Smooth muscle cell (in vitro differentiated cells): ENCODE data around the gene CDH6. TPM values are rescaled to one million over a fixed set of nuclear protein-coding genes. Genes with fewer than 3 reads are reported as not detected.

Source experiments
- DNase-seq: peaks from one replicate; lab custom pipeline; 2025; ENCODE audit not compliant: unreplicated experiment; lab: John Stamatoyannopoulos, UW
- H2AFZ ChIP-seq: fragments of 200-600 bp; sonication (generic); 2 replicates; pipeline ENCODE4 v1.6.0; 2016; ENCODE audit warnings: antibody characterized with exemption, low read depth, mild to moderate bottlenecking
- H3F3A ChIP-seq: fragments of 200-600 bp; sonication (generic); 2 replicates; pipeline ENCODE4 v1.6.0; 2017; ENCODE audit warnings: antibody characterized with exemption, low read depth
- H3K27ac ChIP-seq: fragments of 200-600 bp; sonication (generic); 2 replicates; pipeline ENCODE4 v1.5.1; 2016; ENCODE audit warnings: low read depth, mild to moderate bottlenecking
- H3K27me3 ChIP-seq: fragments of 200-600 bp; sonication (generic); 2 replicates; pipeline ENCODE4 v1.6.1; 2016; ENCODE audit warnings: low read depth, mild to moderate bottlenecking
- H3K36me3 ChIP-seq: fragments of 200-600 bp; sonication (generic); 2 replicates; pipeline ENCODE4 v1.5.1; 2016; ENCODE audit warnings: low read depth
- H3K4me1 ChIP-seq: fragments of 200-600 bp; sonication (generic); 2 replicates; pipeline ENCODE4 v1.5.1; 2016; ENCODE audit warnings: low read depth
- H3K4me2 ChIP-seq: fragments of 200-600 bp; sonication (generic); 2 replicates; pipeline ENCODE4 v1.6.0; 2016; ENCODE audit warnings: mild to moderate bottlenecking
- H3K4me3 ChIP-seq: fragments of 200-600 bp; sonication (generic); 2 replicates; pipeline ENCODE4 v1.5.1; 2016; ENCODE audit warnings: mild to moderate bottlenecking
- H3K79me2 ChIP-seq: fragments of 200-600 bp; sonication (generic); 2 replicates; pipeline ENCODE4 v1.6.0; 2016; ENCODE audit warnings: low read depth, mild to moderate bottlenecking
- H3K9ac ChIP-seq: fragments of 200-600 bp; sonication (generic); 2 replicates; pipeline ENCODE4 v1.6.0; 2016; ENCODE audit warnings: low read depth
- H3K9me3 ChIP-seq: fragments of 200-600 bp; sonication (generic); replicated peaks from 2 replicates; pipeline ENCODE4 v1.5.1; 2016; ENCODE audit warnings: low read depth
- H4K20me1 ChIP-seq: fragments of 200-600 bp; sonication (generic); 2 replicates; pipeline ENCODE4 v1.6.0; 2016; ENCODE audit warnings: low read depth
- WGBS: methylation state at CpG from one replicate; pipeline ENCODE4 v1.1.7; 2016; ENCODE audit warnings: low lambda C conversion rate; 5-methylcytosine and 5-hydroxymethylcytosine counted together
- polyA plus RNA-seq: library from polyadenylated mRNA; unstranded; fragments of >200 nt; fragmentation: Nextera tagmentation; extraction: Ambion mirVana; gene quantifications from 2 replicates; pipeline ENCODE4 v1.2.1, GENCODE V29; 2016
- total RNA-seq: library from RNA; depleted of rRNA; stranded (reverse); fragments of >200 nt; gene quantifications from 2 replicates; pipeline ENCODE4 v1.2.3, GENCODE V29; 2014
- TF ChIP-seq, protein P1 (sequence below): fragments of 200-600 bp; sonication (generic); IDR thresholded peaks from 2 replicates; pipeline ENCODE4 v1.5.1; 2017; ENCODE audit warnings: borderline replicate concordance, mild to moderate bottlenecking, antibody characterized with exemption; ENCODE audit not compliant: insufficient read depth, poor library complexity, severe bottlenecking

CDH6 gene
- total and polyA plus RNA-seq, 2 experiments from 2014 or later: 1.5 to 5.9 TPM

GRCh38 chr5:31362529-31362900 lies 169.0 kb downstream of the CDH6 start:
- no peaks in the 10 kb centered on the region for H3K27me3 ChIP-seq
- no peak overlapping the region for H2AFZ ChIP-seq
- DNase-seq: no peak
- no peak overlapping the region for H3K9ac ChIP-seq
- no peaks in the 10 kb centered on the region for H3K4me1 ChIP-seq
- H3K4me2 ChIP-seq: no peak overlapping the region
- no peak overlapping the region for H3K4me3 ChIP-seq
- no peak overlapping the region for H3K27ac ChIP-seq
- H3K79me2 ChIP-seq: no peaks in the 10 kb centered on the region
- no peaks in the 10 kb centered on the region for H3F3A ChIP-seq
- 86% methylated on average over 1 of the region's 1 CpG for WGBS
- H3K36me3 ChIP-seq: no peaks in the 10 kb centered on the region
- H4K20me1 ChIP-seq: no peaks in the 10 kb centered on the region
- H3K9me3 ChIP-seq: no peaks in the 10 kb centered on the region
- TF ChIP-seq, protein P1, sequence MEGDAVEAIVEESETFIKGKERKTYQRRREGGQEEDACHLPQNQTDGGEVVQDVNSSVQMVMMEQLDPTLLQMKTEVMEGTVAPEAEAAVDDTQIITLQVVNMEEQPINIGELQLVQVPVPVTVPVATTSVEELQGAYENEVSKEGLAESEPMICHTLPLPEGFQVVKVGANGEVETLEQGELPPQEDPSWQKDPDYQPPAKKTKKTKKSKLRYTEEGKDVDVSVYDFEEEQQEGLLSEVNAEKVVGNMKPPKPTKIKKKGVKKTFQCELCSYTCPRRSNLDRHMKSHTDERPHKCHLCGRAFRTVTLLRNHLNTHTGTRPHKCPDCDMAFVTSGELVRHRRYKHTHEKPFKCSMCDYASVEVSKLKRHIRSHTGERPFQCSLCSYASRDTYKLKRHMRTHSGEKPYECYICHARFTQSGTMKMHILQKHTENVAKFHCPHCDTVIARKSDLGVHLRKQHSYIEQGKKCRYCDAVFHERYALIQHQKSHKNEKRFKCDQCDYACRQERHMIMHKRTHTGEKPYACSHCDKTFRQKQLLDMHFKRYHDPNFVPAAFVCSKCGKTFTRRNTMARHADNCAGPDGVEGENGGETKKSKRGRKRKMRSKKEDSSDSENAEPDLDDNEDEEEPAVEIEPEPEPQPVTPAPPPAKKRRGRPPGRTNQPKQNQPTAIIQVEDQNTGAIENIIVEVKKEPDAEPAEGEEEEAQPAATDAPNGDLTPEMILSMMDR: no peak

DNA sequence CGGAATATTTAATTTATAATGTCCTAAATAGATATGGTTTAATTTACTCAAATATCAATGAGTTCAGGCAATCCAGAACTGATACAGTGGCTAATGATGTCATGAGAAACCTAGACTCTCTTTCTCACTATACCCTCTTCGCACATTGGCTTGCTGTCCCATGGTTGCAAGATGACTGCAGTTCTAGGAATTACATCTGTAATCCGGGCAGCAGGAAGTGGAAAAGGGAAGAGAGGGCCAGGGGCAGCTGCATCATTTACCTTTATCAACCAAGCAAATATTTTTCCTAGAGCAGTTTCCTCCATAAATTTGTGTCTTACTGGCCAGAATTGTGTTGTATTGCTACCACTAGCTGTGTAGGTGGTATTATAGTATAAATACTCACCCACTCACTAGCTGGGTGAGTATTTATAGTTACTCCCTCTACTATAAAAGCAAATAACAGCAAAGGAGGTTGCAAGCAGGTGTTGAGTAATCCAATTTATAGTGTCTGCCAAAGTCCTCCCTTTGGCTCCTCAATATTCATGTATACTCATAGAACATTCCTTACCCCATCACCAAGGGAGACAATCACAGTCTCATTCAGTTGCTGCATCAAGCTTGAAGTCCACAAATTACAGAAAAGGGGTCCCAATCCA lies 169.6 kb downstream of the CDH6 start:
- Histone ChIP-seq H3K4me3 (no peak overlapping the region), H3K9ac (no peak overlapping the region), H3K27me3 (no peaks in the 10 kb centered on the region), H3K9me3 (no peaks in the 10 kb centered on the region), H3K4me1 (no peaks in the 10 kb centered on the region), H4K20me1 (no peaks in the 10 kb centered on the region), H3K79me2 (no peaks in the 10 kb centered on the region), H3K36me3 (no peaks in the 10 kb centered on the region), H2AFZ (no peak overlapping the region), H3K27ac (no peak overlapping the region), H3K4me2 (no peak overlapping the region), H3F3A (no peaks in the 10 kb centered on the region)
- TF ChIP-seq, protein P1: no peak
- 80% methylated on average over 3 of the region's 3 CpGs for WGBS
- no peak for DNase-seq

GRCh38 chr5:31364881-31365636 lies 171.6 kb downstream of the CDH6 start:
- H3K27ac ChIP-seq: no peak overlapping the region
- no peak overlapping the region for H2AFZ ChIP-seq
- H4K20me1 ChIP-seq: no peaks in the 10 kb centered on the region
- DNase-seq: no peak
- no peaks in the 10 kb centered on the region for H3K79me2 ChIP-seq
- no peaks in the 10 kb centered on the region for H3K9me3 ChIP-seq
- H3K4me3 ChIP-seq: no peak overlapping the region
- H3K9ac ChIP-seq: no peak overlapping the region
- TF ChIP-seq, protein P1: no peak
- 92% methylated on average over 2 of the region's 2 CpGs for WGBS
- no peaks in the 10 kb centered on the region for H3K4me1 ChIP-seq
- no peaks in the 10 kb centered on the region for H3K36me3 ChIP-seq
- no peaks in the 10 kb centered on the region for H3K27me3 ChIP-seq
- H3K4me2 ChIP-seq: no peak overlapping the region
- no peaks in the 10 kb centered on the region for H3F3A ChIP-seq
